Liver (tissue), 3 donors: ENCODE measurements around the gene FGF3.

Source experiments
- ATF3 ChIP-seq: IDR thresholded peaks from 2 replicates; pipeline ENCODE4 v1.6.1; 2016; ENCODE audit warnings: antibody characterized with exemption
- CTCF ChIP-seq: fragments of 150-350 bp; IDR thresholded peaks from 2 replicates; pipeline ENCODE4 v1.5.1; 2017; ENCODE audit warnings: improper control_type of control experiment, low read depth, low read length; ENCODE audit not compliant: missing input control
- EGR1 ChIP-seq, 2 donors: IDR thresholded peaks; 2 replicates each; pipeline ENCODE4 v1.6.1; 2016 to 2018; ENCODE audit warnings: antibody characterized with exemption in 2 of 2, low read depth in 2 of 2
- FOXA1 ChIP-seq: IDR thresholded peaks from 2 replicates; pipeline ENCODE4 v1.6.1; 2016; ENCODE audit warnings: antibody characterized with exemption
- GABPA ChIP-seq, 2 donors: IDR thresholded peaks in 1 of 2; conservative IDR thresholded peaks in 1 of 2; 2 replicates each; pipeline ENCODE4 v1.6.1; 2016; ENCODE audit warnings: antibody characterized with exemption in 2 of 2, mild to moderate bottlenecking in 1 of 2, moderate library complexity in 1 of 2
- MAX ChIP-seq: IDR thresholded peaks from 2 replicates; pipeline ENCODE4 v1.6.1; 2016; ENCODE audit warnings: antibody characterized with exemption
- RAD21 ChIP-seq, 2 donors: IDR thresholded peaks; 2 replicates each; pipeline ENCODE4 v1.6.1; 2016; ENCODE audit warnings: antibody characterized with exemption in 2 of 2, mild to moderate bottlenecking in 2 of 2
- REST ChIP-seq: IDR thresholded peaks from 2 replicates; pipeline ENCODE4 v1.6.1; 2016; ENCODE audit warnings: antibody characterized with exemption, mild to moderate bottlenecking
- TAF1 ChIP-seq: conservative IDR thresholded peaks from 2 replicates; pipeline ENCODE4 v1.6.1; 2016; ENCODE audit warnings: antibody characterized with exemption, mild to moderate bottlenecking
- donor health status: healthy.
- donor health status: healthy.

DNA sequence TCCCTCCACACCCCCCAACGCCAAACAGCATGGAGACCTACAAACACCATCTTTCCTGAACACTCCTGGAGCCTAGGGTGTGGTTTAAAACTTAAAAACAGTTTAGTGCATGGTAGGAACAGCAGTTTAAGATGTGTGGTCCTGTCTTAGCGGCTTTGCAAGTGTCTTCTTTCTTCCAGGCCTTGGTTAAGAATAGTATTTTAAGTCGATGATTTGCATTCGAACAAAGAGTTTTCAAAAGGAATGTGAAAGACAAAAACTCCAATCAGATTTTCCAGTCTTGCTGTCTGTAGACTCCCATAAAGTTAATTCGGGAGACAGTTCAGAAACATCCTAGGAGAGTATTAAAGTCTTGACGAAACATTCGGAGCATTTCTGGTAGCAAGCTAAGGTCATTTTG lies 47.8 kb downstream of the FGF3 start:
- TF ChIP-seq RAD21 (IDR thresholded peaks at IDR 0.05) (no peak), CTCF (no peak), REST (no peak), FOXA1 (no peak), GABPA (IDR thresholded peaks at IDR 0.05 in 1 of 2, conservative IDR thresholded peaks at IDR 0.05 in 1 of 2) (no peak), TAF1 (no peak), MAX (no peak), EGR1 (IDR thresholded peaks at IDR 0.05; ENCODE audit: low read depth in 2 of 2) (no peak), ATF3 (no peak)
